Measurements from ENCODE around the gene POTEJ.
"Not testable (repeated sequence)": the region's sequence is repeated elsewhere in the genome, so short reads cannot be mapped to it uniquely, and the experiment has no call there.

The POTEJ gene

DNA sequence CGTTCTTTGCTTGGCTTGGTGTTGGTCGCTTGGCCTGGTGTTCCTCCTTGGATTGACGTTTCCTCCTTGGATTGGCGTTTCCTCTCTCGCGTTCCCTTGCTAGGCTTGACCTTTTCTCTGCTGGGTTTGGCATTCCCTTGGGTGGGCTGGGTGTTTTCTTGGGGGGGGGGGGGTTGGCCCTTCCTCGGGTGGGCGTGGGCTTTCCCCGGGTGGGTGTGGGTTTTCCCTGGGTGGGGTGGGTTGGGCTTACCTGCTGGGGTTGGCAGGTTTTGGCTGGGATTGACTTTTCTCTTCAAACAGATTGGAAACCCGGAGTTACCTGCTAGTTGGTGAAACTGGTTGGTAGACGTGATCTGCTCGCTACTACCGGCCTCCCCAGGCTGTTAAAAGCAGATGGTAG is at the start of gene POTEJ:
TSS of gene POTEJ (plus strand) at position 301 of the 400 bp plus-strand sequence. CDS start at position 394, 93 bp downstream.
- DNase-seq (ENCODE audit: low read depth) = not testable (repeated sequence)

DNA sequence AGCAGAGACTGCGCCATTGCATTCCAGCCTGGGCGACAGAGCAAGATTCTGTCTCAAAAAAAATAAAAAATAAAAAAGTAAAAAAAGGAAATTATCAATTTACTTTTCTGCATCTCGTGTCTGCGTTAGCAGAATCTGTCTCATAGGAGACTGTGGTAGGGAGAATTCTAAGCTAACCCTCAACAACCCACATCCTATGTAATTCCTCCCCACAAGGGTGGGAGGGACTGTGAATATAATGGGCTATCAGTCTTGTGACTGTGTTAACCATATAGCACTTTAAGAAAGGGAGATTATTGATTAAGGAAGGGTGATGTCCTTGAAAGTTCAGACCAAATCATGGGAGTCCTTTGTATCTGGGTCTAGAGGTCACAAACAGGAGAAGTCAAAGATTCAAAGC is 45.1 kb upstream of the POTEJ start:
- not testable (repeated sequence) for DNase-seq (ENCODE audit: low read depth)

DNA sequence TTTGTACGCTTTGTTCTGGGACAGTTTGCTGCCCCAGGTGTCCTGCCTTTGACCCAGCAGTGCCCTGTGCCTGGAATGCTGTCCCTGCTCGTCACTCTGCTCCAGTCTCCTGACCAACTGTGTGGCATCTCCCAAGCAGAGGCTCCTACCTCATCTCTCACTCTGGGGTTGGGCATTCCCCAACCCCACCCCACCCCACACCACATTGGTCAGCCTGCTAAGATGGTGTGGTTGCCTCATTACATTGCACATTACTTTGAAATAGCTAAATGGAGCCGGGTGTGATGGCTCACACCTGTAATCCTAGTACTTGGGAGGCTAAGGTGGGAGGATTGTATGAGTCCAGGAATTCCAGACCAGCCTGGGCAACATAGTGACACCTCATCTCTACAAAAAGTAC is 39.3 kb upstream of the POTEJ start:
- not testable (repeated sequence) for DNase-seq (ENCODE audit: low read depth)

DNA sequence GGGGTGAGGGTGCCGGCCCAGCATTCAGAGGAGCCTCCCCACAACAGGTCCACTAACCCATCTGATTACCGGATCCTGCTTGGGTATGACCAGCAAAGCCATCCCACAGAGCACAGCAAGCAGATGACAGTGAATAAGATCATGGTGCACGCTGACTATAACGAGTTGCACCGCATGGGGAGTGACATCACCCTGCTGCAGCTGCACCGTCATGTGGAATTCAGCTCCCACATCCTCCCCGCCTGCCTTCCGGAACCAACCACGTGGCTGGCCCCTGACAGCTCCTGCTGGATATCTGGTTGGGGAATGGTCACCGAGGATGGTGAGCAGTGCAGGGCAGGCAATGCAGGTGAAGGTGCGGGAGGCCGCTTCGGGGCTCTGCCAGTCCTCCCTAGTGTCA is 37.0 kb upstream of the POTEJ start:
- DNase-seq (ENCODE audit: low read depth) = not testable (repeated sequence)

DNA sequence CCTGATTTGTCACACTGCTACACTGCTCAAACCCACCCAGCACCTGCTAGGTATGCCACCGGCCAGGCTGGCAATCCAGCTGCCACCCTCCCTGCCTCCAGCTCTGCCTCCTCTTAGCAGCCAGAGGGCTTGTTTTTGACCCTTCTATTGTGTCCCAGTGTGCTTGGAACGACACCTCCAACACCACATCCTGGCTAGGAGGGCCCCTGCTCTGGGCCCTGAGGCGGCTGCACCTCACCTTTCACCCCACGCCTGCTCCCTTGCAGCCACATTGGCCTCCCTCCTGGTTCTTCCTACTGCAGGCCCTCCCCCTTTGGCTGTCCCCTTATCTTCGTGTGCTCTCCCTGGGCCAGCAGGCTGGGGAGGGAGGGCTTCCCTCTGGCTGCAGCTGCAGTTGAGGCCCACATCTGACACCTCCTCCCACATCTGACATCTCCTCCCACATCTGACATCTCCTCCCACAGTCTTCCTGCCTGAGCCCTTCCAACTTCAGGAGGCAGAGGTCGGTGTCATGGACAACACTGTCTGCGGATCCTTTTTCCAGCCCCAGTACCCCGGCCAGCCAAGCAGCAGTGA is 34.9 kb upstream of the POTEJ start:
- not testable (repeated sequence) for DNase-seq (ENCODE audit: low read depth)

DNA sequence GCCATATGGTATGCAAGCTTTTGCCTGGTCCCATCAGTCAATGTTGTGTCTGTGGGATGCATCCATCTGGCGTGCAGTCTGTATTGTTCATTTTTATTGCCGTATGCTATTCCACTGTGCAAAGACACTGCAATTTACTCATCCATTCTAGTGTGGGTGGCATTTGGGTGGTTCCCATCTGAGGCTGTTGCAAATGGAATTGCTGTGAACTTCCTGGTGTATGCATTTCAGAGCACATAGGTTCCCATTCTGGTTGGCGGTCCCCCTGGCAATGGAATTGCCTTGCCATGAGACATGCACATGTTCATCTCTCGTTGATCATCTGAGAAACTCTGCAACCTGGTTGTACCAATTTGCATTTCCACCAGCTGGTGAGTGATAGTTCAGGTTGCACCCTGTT is 33.7 kb upstream of the POTEJ start:
- DNase-seq (ENCODE audit: low read depth) = not testable (repeated sequence)

DNA sequence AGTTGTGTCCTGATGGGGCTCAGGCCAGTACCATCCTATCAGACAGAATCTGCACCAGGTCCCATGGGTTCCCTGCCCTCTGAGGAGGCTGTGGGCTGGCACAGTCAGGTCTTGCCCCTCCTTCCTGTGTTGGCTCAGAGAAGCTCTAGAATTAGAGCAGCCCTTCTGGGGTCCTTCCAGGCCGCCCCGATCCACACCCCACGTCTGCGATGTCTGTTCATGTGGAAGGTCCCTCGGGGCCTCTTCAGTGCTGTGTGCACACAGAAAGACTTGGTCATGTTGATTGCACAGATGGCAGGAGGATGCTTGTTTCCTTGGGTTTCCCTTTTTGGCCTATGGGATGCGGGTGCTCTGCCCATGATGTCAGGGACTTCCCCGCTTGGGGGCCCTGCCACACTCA is 32.1 kb upstream of the POTEJ start:
- DNase-seq (ENCODE audit: low read depth) = not testable (repeated sequence)

DNA sequence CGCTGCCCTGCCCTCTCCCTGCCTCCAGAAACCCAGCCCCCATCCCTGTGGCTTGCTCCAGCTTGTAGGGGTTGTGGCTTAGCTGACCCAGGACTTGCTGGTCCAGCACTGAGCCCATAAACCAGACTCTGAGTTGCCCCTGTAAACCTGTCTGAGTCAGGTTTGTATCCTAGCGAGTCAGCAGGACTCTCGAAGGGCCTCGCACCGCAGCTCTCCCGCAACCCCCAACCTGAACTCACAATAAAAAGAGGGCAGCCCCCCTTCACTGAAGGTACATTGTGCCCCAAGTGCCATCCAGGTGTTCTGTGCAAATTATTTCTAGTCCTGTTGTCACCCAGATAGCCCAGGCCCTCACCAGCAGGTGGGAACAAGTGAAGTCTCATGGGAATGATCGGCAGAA is 29.7 kb upstream of the POTEJ start:
- not testable (repeated sequence) for DNase-seq (ENCODE audit: low read depth)

DNA sequence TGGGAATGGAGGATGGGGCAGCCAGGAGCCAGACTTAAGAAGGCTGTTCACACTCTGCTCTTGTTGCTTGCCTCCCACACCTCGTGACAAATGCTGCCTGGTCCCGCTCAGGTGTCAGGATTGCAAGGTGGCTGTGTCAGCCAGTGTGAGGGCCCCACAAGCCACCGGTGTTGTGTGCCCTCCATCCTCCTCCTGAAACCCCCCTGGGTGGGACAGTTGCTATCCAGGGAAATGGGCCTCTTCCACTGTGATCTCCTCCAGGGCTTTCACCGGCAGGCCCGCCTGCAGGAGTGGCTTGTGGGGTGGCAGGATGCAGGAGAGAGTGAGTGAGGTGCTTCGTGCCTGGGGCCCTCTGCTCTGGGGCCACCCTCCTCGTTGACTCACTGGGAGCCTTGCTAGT is 28.3 kb upstream of the POTEJ start:
- DNase-seq (ENCODE audit: low read depth) = not testable (repeated sequence)

DNA sequence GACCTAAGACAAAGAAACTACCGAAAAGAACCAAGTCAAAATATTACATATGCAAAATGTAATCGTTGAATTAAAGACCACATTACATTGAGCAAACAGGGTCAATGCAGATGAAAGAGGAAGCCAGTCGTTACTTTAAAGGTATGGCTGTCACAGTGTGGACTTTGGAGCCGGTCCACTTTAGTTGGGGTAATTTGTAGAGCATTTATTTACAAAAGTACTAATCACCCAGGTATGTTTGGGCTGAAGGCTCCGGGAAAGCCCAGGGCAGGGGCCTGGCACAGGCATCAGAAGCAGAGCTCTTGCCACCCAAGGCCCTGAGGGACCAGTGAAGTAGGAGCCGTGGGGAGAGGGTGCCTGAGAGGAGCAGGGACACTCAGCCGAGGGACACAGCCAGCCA is 27.7 kb upstream of the POTEJ start:
- not testable (repeated sequence) for DNase-seq (ENCODE audit: low read depth)

DNA sequence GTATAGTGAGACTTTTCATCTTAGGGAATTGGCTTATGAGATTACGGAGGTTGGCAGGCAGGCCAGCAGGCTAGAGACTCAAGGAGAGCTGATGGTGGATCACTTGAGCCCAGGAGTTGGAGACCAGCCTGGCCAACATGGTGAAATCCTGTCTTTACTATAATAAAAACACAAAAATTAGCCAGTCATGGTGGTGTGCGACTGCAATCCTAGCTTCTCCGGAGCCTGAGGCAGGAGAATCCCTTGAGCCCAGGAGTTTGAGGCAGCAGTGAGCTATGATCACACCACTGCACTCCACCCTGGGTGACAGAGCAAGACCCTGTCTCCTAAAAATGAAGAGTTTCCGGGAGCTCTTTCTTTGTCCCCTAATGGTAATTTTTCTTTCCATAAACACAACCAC is 26.5 kb upstream of the POTEJ start:
- not testable (repeated sequence) for DNase-seq (ENCODE audit: low read depth)

DNA sequence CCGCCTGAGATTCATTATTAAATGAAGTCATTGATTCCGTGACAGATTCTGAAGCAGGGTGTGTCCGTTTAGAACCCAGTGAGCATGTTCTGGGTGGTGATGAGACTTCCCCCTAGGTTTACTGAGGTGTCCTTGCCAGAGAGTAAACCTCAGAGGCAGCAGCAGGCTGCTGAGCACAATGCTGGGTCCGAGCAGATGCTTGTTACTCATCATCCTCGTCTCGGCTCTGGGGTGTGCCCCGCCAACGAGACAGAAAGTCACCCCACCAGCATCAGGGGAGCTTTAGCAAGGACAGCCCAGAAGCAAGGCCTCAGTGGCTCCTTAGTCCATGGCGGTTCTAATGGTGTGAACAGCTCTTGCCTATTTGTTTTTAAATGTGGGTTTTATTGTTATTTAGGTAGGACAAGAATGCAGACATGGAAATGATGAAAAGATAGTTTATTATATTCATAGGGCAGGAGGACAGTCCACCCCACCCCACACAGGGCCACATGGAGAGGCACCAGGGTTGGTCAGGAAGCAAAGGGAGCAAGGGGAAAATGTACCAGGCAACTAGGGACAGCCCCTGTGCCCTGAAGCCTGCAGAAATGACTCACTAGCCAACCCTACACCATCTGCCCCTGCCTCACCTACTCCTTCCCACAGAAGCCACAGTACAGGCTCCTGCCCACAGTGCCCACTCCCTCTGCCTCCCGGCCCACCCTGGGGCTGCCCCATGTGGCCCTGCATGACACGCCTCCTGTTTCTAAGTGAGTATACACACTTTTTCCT is 22.4 kb upstream of the POTEJ start:
- DNase-seq (ENCODE audit: low read depth) = not testable (repeated sequence)

DNA sequence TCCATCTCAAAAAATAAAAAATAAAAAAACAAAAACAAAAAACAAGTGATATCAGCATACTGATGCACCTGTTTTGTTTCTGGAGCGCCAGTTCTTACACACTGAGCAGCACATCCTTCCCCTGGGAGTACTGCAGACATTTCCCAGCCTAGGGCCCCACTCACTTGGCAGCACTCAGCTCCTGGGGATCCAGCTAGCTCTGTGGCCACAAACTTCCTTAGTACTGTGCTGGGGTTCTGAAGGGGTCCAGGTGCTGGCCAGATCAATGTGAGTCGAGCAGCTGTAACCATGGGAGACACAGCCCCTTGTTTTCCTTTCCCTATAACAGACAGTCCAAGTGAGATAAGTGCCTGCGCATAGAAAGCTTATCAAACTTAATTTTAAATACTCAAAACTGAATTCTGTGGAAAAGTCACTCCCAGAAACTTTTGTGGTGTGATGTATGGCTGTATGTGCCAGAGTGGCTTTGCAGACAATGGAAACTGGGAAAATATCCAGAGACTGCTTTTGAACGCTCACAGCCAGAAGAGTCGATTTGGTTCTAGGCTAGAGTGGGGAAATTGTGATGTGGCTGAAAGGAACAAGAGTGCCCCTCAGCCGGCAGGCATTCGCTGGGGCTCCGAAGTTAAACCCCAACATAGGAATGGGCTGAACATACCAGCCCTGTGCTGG is 20.9 kb upstream of the POTEJ start:
- DNase-seq (ENCODE audit: low read depth) = not testable (repeated sequence)

DNA sequence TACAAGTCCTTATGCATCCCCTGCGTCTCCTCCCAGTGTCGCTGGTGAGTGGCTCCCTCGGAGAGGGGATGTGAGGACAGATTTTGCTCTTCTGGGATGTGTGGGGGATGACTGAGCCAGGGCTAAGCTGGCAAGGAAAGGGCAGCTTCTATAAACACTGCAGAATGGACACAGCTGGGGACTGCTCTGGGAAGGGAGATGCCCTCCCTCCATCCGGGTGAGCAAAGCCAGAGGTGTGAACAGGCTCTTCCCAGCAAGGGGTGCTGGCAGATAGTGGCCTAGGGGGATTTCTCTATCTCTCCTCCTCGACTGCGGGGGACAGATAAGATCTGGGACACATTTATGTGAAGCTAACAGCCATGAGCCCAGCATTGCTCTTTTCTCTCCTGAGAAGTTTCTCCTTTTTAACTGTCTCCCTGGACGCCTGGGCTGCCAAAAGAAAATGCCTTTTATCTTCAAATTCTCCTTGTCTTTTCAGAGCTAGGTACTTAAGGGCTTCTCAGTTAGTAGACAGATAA is 20.3 kb upstream of the POTEJ start:
- not testable (repeated sequence) for DNase-seq (ENCODE audit: low read depth)

DNA sequence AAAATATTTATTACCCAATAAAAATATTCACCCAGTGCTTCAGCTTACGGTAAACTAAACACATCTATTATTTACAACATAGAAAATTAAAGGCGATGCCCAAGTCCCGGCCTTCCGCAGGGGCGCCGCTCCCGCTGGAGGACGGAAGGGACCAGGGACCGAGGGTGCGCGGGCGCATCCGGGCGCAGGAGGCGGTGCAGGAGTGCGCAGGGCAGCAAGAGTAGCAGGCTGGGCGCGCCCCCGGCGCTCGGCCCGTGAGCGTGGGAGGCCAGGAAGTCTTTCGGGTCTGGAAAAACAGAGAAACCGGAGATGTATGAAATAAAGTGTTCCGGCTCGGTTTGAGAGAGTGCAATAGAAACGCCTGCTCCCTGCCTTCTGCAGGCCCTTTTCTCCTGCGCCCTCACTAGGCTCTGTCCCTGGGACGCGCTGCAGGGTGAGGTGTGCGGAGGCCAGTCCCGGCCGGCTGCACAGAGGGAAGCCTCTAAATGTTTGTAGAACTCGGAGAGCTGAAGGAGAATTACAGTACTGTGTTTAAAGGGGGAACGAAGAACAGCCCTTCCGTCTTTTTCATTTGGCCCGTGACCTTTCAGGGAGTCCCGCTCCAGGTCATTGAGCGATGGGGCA is 18.3 kb upstream of the POTEJ start:
- DNase-seq (ENCODE audit: low read depth) = not testable (repeated sequence)

DNA sequence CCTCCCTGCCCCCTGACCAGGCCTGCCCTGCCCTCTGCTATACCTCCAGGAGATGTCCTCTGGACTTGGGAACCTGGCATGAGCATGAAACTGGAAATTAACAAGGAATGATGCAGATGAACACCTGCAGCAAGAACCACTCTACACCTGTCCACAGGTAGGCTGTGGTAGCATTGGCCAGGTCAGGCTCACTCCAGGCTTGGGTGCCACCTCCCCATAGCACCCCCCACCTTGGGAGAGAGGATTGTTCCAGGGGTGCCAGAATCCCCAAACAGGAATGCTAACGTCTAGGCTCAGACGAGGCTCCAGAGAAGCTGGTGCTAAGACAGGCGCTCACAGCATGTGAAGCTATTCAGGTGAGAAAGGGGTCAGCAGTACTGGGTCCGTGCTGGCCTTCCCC is 17.2 kb upstream of the POTEJ start:
- DNase-seq (ENCODE audit: low read depth) = not testable (repeated sequence)

DNA sequence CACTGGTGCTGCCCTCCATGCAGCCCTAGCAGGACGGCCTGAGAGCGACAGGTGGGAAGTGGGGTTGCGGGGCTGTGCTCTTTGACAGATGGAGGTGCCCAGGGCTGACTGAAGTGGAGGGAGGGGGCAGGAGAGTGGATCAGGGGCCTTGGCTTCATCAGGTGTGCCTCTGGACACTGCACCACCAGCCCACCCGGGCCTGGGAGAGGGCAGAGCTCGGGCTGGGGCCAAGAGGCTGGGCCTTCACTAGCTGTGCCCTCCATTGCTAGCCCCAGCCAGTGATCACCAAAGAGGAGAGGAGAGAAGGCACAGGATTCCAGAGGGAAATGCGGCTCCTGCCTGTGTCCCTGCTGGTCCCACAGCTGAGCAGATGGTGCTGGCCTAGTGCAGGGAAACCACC is 14.5 kb upstream of the POTEJ start:
- not testable (repeated sequence) for DNase-seq (ENCODE audit: low read depth)

DNA sequence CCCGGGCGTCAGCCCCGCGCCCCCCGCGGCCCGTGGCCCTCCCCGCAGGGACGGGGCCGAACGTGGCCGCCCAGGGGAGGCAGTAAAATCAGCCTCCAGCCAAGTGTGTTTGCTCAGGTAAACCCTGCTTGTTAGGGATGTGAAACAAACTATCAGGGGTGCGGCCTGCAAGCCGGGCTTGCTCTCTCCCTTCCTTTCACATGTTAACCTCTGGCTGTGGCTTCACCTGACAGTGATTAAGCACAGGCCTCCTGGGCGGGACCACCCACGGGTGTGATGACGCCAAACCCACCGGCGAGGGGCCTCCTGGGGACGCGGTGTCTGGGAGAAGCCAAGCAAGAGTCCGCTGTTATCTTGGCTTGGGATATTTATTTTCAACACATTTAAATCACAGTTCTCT is 13.2 kb upstream of the POTEJ start:
- DNase-seq (ENCODE audit: low read depth) = not testable (repeated sequence)

DNA sequence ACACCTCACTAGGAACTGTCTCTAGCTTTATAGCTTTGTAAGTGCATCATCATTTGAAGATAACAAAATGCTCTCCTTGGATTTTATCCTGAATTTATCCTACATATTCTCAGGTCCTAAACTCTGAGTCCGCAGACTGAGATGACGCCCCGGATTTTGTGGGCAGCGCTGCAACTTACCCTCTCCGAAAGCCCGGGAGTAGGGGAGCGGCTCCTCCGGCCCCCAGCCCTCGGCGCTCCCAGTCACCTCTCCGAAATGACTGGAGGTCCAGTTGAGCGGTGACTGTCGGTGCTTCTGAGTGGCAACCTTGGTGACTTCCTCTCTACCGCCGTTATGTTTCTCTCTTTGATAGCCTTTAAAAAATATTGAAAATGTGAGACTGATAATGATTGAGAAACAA is 12.8 kb upstream of the POTEJ start:
- not testable (repeated sequence) for DNase-seq (ENCODE audit: low read depth)

DNA sequence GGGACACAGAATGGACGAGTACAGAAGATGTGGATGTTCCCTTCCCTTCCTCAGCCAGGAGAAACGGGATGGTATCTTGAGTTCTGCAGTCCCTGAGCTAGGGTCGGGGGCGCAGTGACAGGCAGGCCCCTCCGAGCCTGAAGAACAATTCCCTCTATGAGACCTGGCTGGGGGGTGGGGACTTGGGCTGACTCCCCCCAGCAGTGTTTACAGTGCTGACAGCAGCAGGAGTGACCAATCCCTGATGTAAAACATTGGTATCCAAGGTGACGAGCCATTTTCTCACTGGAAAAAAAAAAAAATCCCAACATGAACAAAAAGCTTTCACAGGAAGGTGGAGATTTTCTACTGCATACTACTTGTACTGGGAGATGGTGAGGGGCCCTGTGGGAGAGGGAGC is 11.8 kb upstream of the POTEJ start, which contains the start of gene CFC1:
TSS of gene CFC1 (minus strand) at position 183 of the 400 bp plus-strand sequence. CDS start 288 bp downstream, outside the sequence.
- DNase-seq (ENCODE audit: low read depth) = not testable (repeated sequence)

DNA sequence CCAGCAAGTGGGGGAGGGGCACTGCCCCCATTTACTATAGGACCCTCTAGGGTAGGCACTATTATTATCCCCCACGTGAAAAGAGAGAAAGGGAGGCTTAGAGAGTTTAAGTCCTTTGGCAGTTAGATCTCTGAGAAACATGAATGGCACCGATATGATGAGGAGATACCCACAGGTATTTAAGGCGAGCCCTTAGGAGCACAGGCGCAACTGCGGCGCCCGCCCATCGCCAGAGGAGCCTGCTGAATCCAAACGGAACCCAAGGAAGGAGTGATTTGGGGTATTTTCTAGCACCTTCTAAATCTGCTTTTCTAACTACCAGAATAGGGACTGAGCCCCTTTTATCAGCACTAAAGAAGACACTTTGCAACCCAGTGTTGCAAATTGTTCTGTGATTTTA is 11.3 kb upstream of the POTEJ start:
- DNase-seq (ENCODE audit: low read depth) = not testable (repeated sequence)

DNA sequence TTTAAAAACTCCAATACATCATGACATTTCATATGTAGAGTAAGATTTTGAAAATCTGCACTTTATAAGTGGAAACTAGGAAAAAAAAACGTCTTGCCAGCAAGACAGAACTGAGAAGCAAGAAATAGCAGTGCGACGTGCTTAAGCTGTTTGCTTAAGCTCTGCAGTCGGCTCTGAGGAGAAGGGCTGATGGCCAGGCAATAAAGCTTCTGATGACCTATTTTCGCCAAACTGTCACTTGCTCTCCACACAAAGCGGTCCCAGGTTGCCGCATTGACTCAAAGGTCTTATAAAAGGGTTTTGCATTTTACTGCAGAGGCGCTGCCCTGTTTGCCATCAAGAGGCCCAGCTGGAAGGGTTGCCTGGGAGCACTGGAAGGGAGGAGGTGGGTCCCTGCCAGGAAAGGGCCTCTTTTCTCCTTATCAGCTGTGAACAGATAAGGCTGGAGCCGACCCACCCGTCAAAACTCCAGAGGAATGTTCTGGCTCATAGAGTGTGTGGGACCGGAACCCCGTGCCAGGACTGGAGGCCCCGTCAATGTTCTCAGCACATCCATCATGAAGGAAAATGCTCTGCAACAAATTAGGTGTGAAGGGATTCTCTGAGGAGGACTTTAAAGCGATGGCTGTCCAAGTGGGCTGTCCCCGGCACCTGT is 9.5 kb upstream of the POTEJ start:
- not testable (repeated sequence) for DNase-seq (ENCODE audit: low read depth)
